IgD-negative memory B cell (primary cell): Measurements from ENCODE around the gene RGS6. TPM values are rescaled to one million over a fixed set of nuclear protein-coding genes. Genes with fewer than 3 reads are reported as not detected.
A peak's percentile ranks its signal among the peaks of the same experiment; 100 is the strongest.

Source experiments
- H3K27ac Mint-ChIP-seq, 3 donors: one replicate each; pipeline ENCODE4 v1.8.0; 2020 to 2022; ENCODE audit warnings: mild to moderate bottlenecking in 3 of 3, mixed read lengths in 3 of 3, moderate library complexity in 1 of 3
- H3K27me3 Mint-ChIP-seq: one replicate; pipeline ENCODE4 v1.8.0; 2021; ENCODE audit warnings: mixed read lengths
- H3K36me3 Mint-ChIP-seq: one replicate; pipeline ENCODE4 v1.8.0; 2020; ENCODE audit warnings: mild to moderate bottlenecking, mixed read lengths
- H3K4me1 Mint-ChIP-seq, 3 donors: one replicate each; pipeline ENCODE4 v1.8.0; 2020 to 2022; ENCODE audit warnings: mixed read lengths in 3 of 3, mild to moderate bottlenecking in 1 of 3
- H3K4me3 Mint-ChIP-seq, 4 donors: one replicate each; pipeline ENCODE4 v1.8.0; 2020 to 2022; ENCODE audit warnings: mild to moderate bottlenecking in 4 of 4, mixed read lengths in 4 of 4, moderate library complexity in 3 of 4
- H3K9me3 Mint-ChIP-seq, 3 donors: one replicate each; pipeline ENCODE4 v1.8.0; 2020 to 2021; ENCODE audit warnings: mixed read lengths in 3 of 3, mild to moderate bottlenecking in 1 of 3
- polyA plus RNA-seq: library from polyadenylated mRNA; unstranded; fragments of 300-500 nt; fragmentation: Illumina TruSeq; gene quantifications from one replicate; pipeline ENCODE4 v1.2.3, GENCODE V29; 2021

Gene RGS6
- polyA plus RNA-seq, 1 donor from 2014 or later = not detected

- Mint-ChIP-seq H3K27me3 (no peaks in the 10 kb centered on the region), H3K9me3 (peaks cover 6 to 11% (median 9%) of the 10 kb centered on the region in 3 donors), H3K4me3 (no peak overlapping the region), H3K27ac (no peak overlapping the region), H3K4me1 (no peaks in the 10 kb centered on the region), H3K36me3 (no peaks in the 10 kb centered on the region)
These were observed 289.8 kb downstream of the RGS6 start for GRCh38 chr14:72222046-72222445.

GRCh38 chr14:72236629-72237028 lies 304.4 kb downstream of the RGS6 start:
- H3K9me3 Mint-ChIP-seq = peaks cover 0 to 4% (median 0%) of the 10 kb centered on the region in 3 donors
- H3K27me3 Mint-ChIP-seq = peaks cover 9% of the 10 kb centered on the region
- H3K27ac Mint-ChIP-seq = no peak overlapping the region
- peaks cover 0 to 11% (median 1%) of the 10 kb centered on the region in 3 donors for H3K4me1 Mint-ChIP-seq
- no peak overlapping the region for H3K4me3 Mint-ChIP-seq
- H3K36me3 Mint-ChIP-seq = no peaks in the 10 kb centered on the region

DNA sequence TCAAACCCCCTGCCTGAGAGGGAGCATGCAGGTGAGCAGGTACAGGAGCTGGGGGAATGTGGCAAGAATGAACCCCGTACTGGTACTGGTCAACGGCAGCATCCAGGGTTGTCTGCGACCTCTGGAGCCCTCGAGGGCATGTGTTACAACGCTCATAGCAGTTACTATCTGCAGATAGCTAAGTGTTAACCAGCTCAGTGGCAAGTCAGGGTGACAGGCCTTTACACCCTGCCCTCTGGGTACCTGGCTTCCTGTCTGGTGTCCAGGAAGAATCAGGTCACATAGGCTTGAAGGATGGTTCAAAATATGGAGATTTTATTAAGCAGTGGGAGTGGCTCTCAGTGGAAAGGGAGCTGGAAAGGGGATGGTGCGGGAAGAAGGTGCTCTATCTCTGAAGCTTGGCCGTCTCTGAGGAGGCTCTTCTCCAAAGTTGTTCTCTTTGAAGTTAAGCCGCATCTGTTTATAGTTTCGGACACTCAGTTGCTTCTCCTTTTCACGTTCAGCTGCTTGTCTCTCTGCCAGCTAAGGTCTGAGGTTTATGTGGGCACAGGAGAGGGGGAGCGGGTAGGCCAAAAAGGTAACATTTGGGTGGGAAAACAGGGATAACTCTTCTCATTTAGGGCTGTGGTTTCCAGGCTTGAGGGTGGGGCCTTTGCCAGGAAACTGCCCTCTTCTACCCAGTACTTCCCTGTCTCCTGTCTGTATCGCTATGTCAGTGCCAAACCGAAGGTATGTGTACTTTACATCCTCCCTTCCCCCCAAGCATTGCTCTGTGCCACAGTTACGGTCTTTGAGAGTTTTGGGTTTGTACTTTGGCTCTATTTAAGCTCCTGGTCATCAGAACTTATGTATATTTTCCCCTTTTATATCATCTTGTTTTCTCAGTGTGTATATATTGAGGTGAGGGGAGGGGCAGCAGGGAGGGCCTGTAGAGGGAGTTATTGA lies 305.8 kb downstream of the RGS6 start:
- no peaks in the 10 kb centered on the region for H3K9me3 Mint-ChIP-seq
- H3K4me3 Mint-ChIP-seq = peak overlapping the region in 2 of 4 donors; percentile 41 to 50
- no peaks in the 10 kb centered on the region for H3K36me3 Mint-ChIP-seq
- H3K27me3 Mint-ChIP-seq = no peaks in the 10 kb centered on the region
- H3K27ac Mint-ChIP-seq = peak overlapping the region; percentile 25 to 76 (median 73)
- peaks cover 0 to 11% (median 0%) of the 10 kb centered on the region in 3 donors for H3K4me1 Mint-ChIP-seq

DNA sequence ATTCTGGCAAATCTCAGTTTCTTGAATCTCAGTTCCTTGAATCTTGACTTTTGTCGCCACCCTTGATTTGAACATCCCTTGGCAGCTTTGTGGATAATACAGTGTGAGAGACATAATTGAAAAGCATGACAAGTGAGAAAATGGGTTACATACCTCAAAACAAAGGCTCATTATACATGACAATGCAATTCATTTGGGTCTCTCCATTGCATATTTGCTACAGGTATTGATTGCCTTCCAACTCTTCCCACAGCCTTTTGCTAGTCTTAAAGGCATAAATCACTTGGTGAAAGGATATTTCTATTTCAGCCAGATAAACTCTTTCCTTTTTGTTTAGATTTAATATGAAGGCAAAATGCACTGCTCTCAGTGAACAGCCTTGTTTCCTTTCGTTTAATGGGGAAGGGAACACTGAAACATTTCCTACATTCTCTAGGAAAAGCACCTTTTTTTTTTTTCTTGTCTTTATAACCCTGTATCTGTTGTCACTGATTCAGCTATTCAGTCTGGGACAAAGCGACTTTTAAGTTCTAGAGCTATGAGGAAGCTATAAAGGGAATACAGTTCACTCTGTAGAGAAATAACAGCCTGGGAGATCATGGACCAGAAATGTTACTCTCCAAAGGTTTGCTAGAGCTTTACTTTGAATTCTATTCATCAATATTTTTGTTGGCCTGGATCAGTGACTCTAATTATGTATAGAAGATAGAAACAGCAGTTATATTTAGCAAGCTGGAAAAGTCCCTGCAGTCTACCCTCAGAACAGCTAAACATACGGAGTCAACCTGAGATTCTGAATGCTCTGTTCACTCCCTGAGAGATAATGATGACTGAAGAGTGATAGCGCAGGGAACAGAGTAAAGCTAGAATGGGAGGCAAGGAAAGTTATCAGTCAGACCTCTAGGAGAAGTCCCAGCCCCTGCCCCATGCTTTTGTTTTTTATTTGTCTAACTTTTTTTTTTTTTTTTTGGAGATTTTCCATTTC lies 311.4 kb downstream of the RGS6 start:
- peaks cover 0 to 3% (median 0%) of the 10 kb centered on the region in 3 donors for H3K4me1 Mint-ChIP-seq
- H3K9me3 Mint-ChIP-seq = peaks cover 0 to 11% (median 11%) of the 10 kb centered on the region in 3 donors
- peak overlapping the region in 1 of 4 donors; percentile 18 for H3K4me3 Mint-ChIP-seq
- no peak overlapping the region for H3K27ac Mint-ChIP-seq
- peaks cover 7% of the 10 kb centered on the region for H3K27me3 Mint-ChIP-seq
- H3K36me3 Mint-ChIP-seq = no peaks in the 10 kb centered on the region

DNA sequence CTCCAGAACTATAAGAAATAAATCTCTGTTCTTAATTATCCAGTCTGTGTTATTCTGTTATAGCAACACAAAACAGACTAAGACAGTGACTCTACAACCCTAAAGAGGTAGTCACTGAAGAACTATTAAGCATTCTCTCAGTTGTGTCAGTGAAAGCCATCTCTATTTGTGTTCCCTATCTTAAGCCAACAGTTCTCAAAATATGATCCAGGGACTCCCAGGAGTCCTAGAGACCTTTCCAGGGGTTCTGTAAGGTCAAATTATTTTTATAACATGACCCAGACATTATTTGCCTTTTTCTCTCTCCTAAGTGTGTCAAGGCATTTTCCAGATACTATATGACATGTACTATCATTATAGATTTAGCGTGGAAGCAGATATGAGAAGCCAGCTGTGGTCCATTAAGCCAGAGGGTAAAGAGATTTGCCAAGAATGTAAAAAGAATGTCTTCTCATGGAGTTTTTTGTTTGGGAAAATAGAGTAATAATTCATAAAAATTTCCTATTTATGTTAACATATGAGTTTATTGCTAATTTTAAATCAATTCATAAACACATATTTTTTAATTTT lies 315.8 kb downstream of the RGS6 start:
- Mint-ChIP-seq H3K36me3 (no peaks in the 10 kb centered on the region), H3K27ac (no peak overlapping the region), H3K4me1 (no peaks in the 10 kb centered on the region), H3K4me3 (no peak overlapping the region), H3K27me3 (peaks cover 12% of the 10 kb centered on the region), H3K9me3 (peaks cover 0 to 15% (median 14%) of the 10 kb centered on the region in 3 donors)

DNA sequence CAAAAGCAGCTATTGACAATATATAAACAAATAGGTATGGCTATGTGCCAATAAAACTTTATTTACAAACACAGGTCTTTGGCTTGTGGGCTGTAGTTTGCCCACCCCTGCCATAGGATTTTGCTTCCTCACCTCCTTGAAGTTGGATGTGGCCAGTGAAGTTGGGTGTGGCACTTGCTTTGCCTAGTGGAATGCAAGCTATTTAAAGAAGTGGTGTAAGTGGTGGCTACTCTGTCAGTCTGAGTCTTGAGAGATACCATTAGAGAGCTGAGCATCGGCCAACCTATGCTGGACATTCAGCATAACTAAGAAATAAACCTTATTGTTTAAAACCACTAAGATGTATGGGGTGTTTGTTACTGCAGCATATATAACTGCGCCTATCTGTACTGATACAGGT lies 321.3 kb downstream of the RGS6 start:
- no peaks in the 10 kb centered on the region for H3K36me3 Mint-ChIP-seq
- H3K4me1 Mint-ChIP-seq = no peaks in the 10 kb centered on the region
- H3K4me3 Mint-ChIP-seq = no peak overlapping the region
- H3K27ac Mint-ChIP-seq = no peak overlapping the region
- H3K27me3 Mint-ChIP-seq = peaks cover 8% of the 10 kb centered on the region
- peaks cover 2 to 3% (median 3%) of the 10 kb centered on the region in 3 donors for H3K9me3 Mint-ChIP-seq

DNA sequence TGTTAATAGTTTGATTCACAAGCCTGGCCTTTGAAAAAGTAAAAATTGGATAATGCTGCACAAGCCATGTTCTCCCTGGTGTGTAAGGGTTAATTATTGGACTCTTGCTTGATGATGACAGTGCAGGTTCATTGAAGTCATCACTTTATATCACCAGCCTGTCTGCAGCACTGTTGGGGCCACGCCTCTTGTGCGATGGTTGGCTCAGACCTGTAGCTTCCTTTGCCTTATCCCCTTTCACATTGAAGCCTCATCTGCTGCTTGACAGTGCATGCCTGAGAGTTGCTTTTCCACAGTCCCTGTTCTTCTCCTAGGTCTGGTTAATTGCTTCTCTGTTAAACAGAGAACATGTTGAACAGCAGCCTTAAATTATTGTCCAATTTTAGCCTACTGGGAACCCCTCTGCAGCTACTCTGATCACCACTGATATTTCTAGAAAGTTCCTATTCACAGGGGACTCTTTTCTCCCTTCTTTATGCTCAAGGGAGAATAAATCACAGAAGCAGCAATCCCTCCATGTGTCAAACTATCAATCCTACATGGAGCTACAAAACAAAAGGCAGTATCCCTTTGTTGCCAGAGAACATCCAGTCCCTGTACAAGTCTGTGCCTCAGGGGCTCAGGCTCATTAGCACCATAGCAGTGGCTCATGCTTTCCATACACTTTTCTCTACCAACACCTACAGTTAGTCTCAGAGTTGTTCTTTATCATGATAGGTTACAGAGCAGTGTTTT lies 322.1 kb downstream of the RGS6 start:
- no peaks in the 10 kb centered on the region for H3K36me3 Mint-ChIP-seq
- peaks cover 5% of the 10 kb centered on the region for H3K27me3 Mint-ChIP-seq
- H3K4me1 Mint-ChIP-seq = no peaks in the 10 kb centered on the region
- H3K9me3 Mint-ChIP-seq = peaks cover 2 to 3% (median 2%) of the 10 kb centered on the region in 3 donors
- H3K4me3 Mint-ChIP-seq = no peak overlapping the region
- H3K27ac Mint-ChIP-seq = peak overlapping the region in 1 of 3 donors; percentile 55

GRCh38 chr14:72254937-72255472 lies 322.8 kb downstream of the RGS6 start:
- Mint-ChIP-seq H3K9me3 (peaks cover 0 to 2% (median 0%) of the 10 kb centered on the region in 3 donors), H3K4me1 (no peaks in the 10 kb centered on the region), H3K36me3 (no peaks in the 10 kb centered on the region), H3K27ac (peak overlapping the region in 1 of 3 donors; percentile 55), H3K4me3 (no peak overlapping the region), H3K27me3 (peaks cover 3% of the 10 kb centered on the region)

GRCh38 chr14:72256055-72256454 lies 323.8 kb downstream of the RGS6 start:
- Mint-ChIP-seq H3K4me1 (no peaks in the 10 kb centered on the region), H3K9me3 (peaks cover 0 to 2% (median 0%) of the 10 kb centered on the region in 3 donors), H3K27me3 (peaks cover 3% of the 10 kb centered on the region), H3K4me3 (no peak overlapping the region), H3K27ac (no peak overlapping the region), H3K36me3 (no peaks in the 10 kb centered on the region)

DNA sequence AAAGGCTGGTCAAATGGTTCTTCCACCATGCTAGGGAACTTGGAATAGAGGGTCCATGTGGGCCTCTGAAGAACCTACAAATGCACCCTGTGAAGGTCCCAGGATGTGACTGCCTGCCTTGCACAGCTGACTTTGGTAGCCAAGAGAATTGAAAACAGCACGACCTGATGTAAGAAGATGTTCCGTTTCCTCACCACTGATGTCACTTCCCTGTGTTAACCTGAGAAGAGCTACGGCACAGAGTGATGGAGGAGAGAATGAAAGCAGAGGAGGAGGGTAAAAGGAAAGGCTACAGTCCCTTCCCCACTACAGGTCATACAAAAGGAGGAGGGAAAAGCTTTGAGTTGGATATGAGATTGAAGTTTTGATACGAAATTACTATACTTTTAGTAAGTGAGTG lies 328.8 kb downstream of the RGS6 start:
- Mint-ChIP-seq H3K27ac (no peak overlapping the region), H3K27me3 (peaks cover 6% of the 10 kb centered on the region), H3K9me3 (peaks cover 0 to 7% (median 0%) of the 10 kb centered on the region in 3 donors)

DNA sequence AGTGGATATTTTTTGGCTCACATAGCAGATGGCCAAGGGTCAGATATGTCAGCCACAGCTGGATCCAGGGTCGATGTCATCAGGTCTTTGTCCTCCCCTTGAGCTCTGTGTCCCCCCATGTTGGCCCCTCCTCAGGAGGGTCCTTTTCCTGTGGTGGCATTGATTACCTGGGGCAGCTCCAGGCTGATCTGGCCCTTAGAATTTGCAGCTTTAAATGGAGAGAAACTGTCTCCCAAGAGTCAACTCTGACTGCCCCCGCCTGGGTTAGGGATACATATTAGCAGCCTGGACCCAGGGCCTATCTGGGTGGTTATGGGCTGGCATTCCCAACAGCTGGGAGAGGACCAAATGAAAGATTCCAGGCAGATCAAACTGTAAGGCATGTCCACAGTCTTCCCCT lies 330.5 kb downstream of the RGS6 start:
- Mint-ChIP-seq H3K36me3 (peaks cover 2% of the 10 kb centered on the region), H3K27ac (no peak overlapping the region), H3K9me3 (peaks cover 0 to 7% (median 0%) of the 10 kb centered on the region in 3 donors), H3K4me1 (no peaks in the 10 kb centered on the region), H3K27me3 (peaks cover 6% of the 10 kb centered on the region), H3K4me3 (no peak overlapping the region)

More for the DNA sequence above, 328.8 kb downstream of the RGS6 start:
- Mint-ChIP-seq H3K36me3 (peaks cover 2% of the 10 kb centered on the region), H3K4me3 (no peak overlapping the region), H3K4me1 (no peaks in the 10 kb centered on the region)

DNA sequence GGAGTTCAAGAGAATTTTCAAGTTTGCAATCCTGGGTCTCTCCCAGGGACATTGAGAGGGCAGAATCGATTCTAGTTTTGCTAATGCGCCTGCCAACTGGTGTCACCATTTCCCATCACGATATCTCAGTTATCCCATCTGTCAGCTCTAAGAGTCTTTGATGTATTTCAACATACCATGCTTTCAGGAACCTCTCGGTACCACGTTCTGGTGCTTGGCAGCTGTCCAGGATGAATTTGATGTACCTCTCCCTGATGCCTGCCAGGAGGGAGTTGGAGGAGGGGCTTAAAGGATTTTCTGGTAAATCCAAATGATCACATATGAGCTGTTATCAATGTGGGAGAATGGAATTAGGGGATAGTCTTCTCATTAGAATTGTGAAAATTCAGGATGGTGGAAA lies 332.5 kb downstream of the RGS6 start:
- H3K4me1 Mint-ChIP-seq = no peaks in the 10 kb centered on the region
- H3K27me3 Mint-ChIP-seq = peaks cover 6% of the 10 kb centered on the region
- H3K4me3 Mint-ChIP-seq = no peak overlapping the region
- H3K9me3 Mint-ChIP-seq = peaks cover 0 to 7% (median 0%) of the 10 kb centered on the region in 3 donors
- H3K36me3 Mint-ChIP-seq = peaks cover 5% of the 10 kb centered on the region
- H3K27ac Mint-ChIP-seq = no peak overlapping the region

DNA sequence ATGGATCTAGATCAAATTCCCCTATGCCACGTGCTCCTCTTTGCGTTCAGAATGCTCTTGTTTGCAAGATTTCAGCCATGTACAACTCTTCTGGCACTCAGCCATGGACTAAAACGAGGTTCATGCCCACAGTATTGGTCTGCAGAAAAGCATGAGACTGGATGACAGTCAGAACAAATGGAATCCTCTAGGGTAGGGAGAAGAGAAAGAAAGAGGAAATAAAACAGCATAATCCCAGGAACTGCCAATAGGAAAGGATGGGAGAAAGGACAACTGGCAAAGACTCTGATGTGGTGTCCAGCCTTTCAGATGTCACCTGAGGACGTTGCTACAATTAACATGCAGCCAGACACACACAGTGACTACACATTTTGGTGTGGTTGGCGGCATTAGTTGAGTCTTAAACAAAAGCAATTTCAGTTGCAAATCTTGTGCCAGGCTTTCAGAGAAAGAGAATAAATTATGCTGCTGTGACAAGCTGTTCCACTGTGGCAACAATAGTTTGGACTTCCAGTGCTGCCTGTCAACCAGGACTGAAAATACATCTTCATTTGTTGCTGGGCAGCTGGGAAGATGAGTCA lies 338.0 kb downstream of the RGS6 start:
- Mint-ChIP-seq H3K4me3 (no peak overlapping the region), H3K36me3 (peaks cover 3% of the 10 kb centered on the region), H3K27ac (no peak overlapping the region), H3K4me1 (no peaks in the 10 kb centered on the region), H3K9me3 (peaks cover 0 to 2% (median 0%) of the 10 kb centered on the region in 3 donors), H3K27me3 (peaks cover 11% of the 10 kb centered on the region)
